ENCODE results near the gene SIRPB1. TPM values are rescaled to one million over a fixed set of nuclear protein-coding genes. Genes with fewer than 3 reads are reported as not detected.
"Not testable (repeated sequence)": the region's sequence is repeated elsewhere in the genome, so short reads cannot be mapped to it uniquely, and the experiment has no call there.

SIRPB1 gene
- total RNA-seq, 1 donor from 2014 or later: 0.47 TPM

GRCh38 chr20:1636621-1637020 is 16.8 kb upstream of the SIRPB1 start:
- DNase-seq: no peak

GRCh38 chr20:1635291-1635979 is 15.6 kb upstream of the SIRPB1 start:
- no peak for DNase-seq

- DNase-seq: no peak
Observed at GRCh38 chr20:1633535-1633934, 13.7 kb upstream of the SIRPB1 start.

- no peak for DNase-seq
Observed at GRCh38 chr20:1632178-1632577, 12.4 kb upstream of the SIRPB1 start.

- no peak for DNase-seq
Observed at GRCh38 chr20:1631309-1632151, 11.7 kb upstream of the SIRPB1 start.

GRCh38 chr20:1630186-1630585 is 10.4 kb upstream of the SIRPB1 start:
- no peak for DNase-seq

- DNase-seq: no peak
Observed at GRCh38 chr20:1629321-1629720, 9.5 kb upstream of the SIRPB1 start.

GRCh38 chr20:1628621-1629020 is 8.8 kb upstream of the SIRPB1 start:
- DNase-seq: no peak

- no peak for DNase-seq
Observed at GRCh38 chr20:1627200-1627550, 7.4 kb upstream of the SIRPB1 start.

GRCh38 chr20:1626528-1627199 is 6.9 kb upstream of the SIRPB1 start:
- no peak for DNase-seq

- no peak for DNase-seq
Observed at GRCh38 chr20:1625083-1625690, 5.4 kb upstream of the SIRPB1 start.

GRCh38 chr20:1623501-1624205 is 3.8 kb upstream of the SIRPB1 start:
- DNase-seq: no peak

GRCh38 chr20:1622450-1622849 is 2.6 kb upstream of the SIRPB1 start:
- no peak for DNase-seq

- DNase-seq: no peak
Observed at GRCh38 chr20:1621316-1621715, 1.5 kb upstream of the SIRPB1 start.

- no peak for DNase-seq
Observed at GRCh38 chr20:1618954-1619540, 762 bp downstream of the SIRPB1 start.

- no peak for DNase-seq
Observed at GRCh38 chr20:1618479-1618878, 1.3 kb downstream of the SIRPB1 start.

GRCh38 chr20:1616858-1617434 is 2.9 kb downstream of the SIRPB1 start:
- DNase-seq: no peak

- not testable (repeated sequence) for DNase-seq
Observed at GRCh38 chr20:1610404-1610803, 9.4 kb downstream of the SIRPB1 start.

GRCh38 chr20:1608678-1609347 is 11.0 kb downstream of the SIRPB1 start:
- DNase-seq: not testable (repeated sequence)

- no peak for DNase-seq
Observed at GRCh38 chr20:1600736-1601135, 19.1 kb downstream of the SIRPB1 start.

- no peak for DNase-seq
Observed at GRCh38 chr20:1595333-1595732, 24.5 kb downstream of the SIRPB1 start.

Data from occipital lobe (tissue), 2 donors.